NCI-H524 (cell line): Measurements from ENCODE around the gene FBXL20.
"Not testable (repeated sequence)": the region's sequence is repeated elsewhere in the genome, so short reads cannot be mapped to it uniquely, and the experiment has no call there.

Source experiments
- DNase-seq, 2 experiments: peaks; one replicate each; lab custom pipeline; 2025; lab: John Stamatoyannopoulos, UW

FBXL20 gene

GRCh38 chr17:39251997-39252396 is 149.4 kb downstream of the FBXL20 start:
- no peak for DNase-seq

DNA sequence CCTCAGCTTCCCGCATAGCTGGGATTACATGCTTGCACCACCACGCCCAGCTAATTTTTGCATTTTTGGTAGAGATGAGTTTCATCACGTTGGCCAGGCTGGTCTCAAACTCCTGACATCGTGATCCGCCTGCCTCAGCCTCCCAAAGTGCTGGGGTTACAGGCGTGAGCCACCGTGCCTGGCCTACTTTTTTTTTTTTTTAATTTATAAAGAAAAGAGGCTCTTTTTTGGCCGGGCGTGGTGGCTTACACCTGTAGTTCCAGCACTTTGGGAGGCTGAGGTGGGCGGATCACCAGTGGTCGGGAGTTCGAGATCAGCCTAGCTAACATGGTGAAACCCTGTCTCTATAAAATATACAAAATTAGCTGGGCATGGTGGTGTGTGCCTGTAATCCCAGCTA is 151.3 kb downstream of the FBXL20 start:
- not testable (repeated sequence) for DNase-seq

GRCh38 chr17:39246274-39246673 is 155.2 kb downstream of the FBXL20 start:
- peak in 1 of 2 experiments; percentile 29 for DNase-seq

- peak; percentile 66 to 88 for DNase-seq
Observed at GRCh38 chr17:39244600-39245570, 156.5 kb downstream of the FBXL20 start.

- no peak for DNase-seq
Observed at GRCh38 chr17:39244016-39244599, 157.3 kb downstream of the FBXL20 start.

- DNase-seq: no peak
Observed at GRCh38 chr17:39243155-39243554, 158.3 kb downstream of the FBXL20 start.

- DNase-seq: no peak
Observed at GRCh38 chr17:39240631-39241030, 160.8 kb downstream of the FBXL20 start.

DNA sequence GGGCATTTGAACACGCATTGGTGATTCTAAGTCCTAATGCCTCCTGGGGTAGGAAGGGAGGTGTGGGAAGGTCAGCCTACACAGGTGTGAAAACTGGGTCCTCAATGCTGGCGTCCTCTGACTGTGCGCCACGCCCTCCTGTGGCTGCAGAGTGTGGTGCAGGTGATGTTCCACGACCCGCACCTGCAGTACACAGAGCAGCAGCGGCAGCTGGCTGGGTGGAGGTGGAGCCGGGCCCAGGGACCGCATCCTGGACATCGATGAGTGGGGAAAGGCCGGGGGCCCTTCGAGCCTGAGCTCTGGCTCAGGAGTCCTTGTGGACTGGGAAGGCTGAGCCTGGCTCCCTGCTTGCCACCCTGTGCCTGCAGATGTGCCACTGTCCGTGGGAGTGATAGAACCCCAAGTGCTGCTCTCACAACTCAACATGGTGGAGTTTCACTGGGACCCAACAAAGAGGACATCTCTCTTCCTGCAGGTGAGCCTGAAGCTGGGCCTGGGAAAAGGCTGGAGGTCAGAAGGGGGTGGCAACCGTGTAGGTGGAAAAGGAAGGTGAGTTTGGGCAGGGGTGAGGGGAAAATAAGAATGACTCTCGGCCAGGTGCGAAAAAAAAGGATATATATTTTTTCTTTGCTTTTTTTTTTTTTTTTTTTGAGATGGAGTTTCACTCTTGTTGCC is 161.6 kb downstream of the FBXL20 start:
- DNase-seq: peak; percentile 27 to 72

DNA sequence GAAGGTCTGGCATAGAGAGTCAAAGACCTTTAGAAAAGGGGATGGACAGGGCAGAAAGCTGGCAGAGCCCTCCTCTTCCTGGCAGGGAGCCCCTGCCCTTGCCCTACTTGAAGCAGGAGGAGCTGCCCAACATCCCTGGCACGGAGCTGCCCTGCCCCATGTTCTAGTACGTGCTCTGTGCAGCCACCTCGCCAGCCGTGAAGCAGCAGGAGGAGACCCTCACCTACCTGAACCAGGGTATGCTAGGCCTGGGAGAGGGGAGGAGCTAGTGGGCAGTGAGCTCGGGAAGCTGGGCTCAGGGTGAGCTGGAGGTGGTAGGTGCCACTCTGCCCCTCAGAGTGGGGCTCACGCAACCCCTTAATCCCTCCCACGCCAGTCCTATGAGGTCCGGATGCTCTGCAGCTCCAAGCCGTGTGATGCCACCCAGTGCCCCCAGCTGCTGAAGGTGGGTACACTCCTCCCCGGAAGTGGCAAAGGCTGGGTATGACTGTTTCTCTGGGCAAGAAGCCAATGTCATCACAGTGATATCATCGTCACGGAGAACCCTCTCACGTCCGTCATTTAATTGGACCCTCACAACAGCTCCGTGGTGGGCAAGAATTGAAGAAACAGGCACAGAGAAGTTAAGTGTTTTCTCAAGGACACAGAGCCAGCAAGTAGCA is 163.0 kb downstream of the FBXL20 start:
- no peak for DNase-seq

DNA sequence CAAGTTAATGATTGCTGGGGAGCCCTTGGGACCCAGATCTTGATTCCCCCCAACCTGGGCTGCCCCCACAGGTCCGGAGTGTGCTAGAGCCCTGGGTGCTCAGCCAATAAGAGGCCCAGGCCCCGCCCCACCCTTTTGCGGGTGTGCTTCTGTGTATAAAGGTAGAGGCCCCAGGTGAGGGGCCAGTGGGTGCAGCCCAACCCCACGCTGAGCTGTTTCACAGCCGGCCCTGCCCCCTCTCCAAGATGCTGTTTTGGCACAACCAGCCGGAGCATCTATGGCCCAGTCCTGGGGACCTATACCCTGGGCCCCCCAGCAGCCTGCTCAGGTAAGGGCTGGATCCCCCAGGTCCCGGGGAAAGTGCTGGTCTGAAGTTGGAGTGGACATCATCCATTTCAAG is 163.8 kb downstream of the FBXL20 start:
- DNase-seq: no peak

- no peak for DNase-seq
Observed at GRCh38 chr17:39236981-39237441, 164.4 kb downstream of the FBXL20 start.

DNA sequence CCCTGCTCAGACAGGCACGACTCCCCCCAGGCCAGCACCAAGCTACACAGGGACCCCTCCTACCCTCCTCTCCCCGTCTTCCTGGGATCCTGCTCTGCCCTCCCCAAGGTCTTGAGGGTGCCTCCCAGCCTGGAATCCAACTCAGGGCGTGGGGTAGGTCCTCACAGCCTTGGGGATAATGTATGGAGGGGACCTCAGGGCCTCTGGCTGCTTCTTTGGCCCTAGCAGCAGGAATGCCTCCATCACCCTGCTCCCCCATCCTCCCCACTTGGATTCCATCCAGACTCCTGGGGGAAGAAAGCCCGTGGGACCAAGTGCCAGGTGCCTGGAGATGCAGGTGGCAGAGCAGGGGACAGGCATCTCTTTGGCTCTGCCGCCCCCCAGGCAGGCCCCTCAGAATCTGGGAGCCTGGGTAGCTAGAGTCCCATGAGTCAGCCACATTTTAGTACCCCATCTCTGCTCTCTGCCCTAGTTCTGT is 164.9 kb downstream of the FBXL20 start:
- peak in 1 of 2 experiments; percentile 36 for DNase-seq

- DNase-seq: peak; percentile 96 to 99
Observed at GRCh38 chr17:39235555-39236449, 165.6 kb downstream of the FBXL20 start.

GRCh38 chr17:39231591-39232551 is 169.6 kb downstream of the FBXL20 start:
- peak; percentile 76 to 92 for DNase-seq

DNA sequence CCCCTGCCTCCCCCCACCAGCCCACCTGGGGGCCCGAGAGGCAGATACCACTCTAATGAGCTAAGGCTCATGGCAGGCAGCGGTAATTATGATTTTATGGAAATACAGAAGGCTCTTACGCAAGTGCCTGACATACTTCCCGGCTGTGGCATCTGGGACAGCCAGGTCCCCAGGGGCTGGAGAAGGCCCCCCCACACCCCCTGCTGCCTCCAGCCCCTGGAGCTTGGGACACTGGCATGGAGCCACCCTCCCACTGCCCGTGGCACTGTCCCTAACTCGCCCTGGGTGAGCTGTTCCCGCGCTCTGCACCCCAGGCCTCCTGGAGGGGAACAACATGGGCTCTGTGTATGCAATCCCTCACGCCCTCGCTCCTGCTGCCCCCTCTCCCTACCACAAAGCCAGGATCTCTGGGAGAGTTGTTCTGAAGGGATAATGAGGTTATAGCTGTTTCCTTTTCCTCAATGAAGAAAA is 170.3 kb downstream of the FBXL20 start:
- DNase-seq: peak; percentile 51 to 73

- DNase-seq: no peak
Observed at GRCh38 chr17:39230361-39230760, 171.1 kb downstream of the FBXL20 start.

GRCh38 chr17:39229274-39229913 is 172.0 kb downstream of the FBXL20 start:
- no peak for DNase-seq

DNA sequence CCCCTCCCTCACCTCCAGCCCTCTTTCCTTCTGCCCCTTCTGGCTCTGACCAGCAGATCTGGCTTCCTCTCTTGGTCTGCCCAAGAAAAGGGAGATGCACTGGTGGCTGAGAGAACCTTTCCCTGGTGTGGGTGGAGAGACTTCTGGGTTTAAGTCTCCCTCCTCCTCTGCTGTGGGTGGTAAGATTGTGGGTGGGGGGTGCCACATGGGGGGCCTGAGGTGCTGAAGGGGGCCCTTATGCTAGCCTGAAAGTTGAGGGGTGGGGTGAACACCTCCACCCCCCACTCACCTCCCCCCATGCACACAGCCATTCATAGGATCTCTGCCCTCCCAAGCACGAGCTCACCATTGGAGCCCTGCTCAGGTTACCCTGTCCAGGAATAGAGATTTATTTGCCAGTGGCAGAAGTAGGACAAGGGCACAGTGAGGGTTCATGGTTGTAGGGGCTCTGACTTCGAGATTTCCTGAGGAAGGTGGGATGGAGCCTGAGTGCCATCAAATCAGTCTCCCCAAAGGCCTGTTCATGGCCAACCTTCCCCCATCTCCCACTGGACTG is 174.0 kb downstream of the FBXL20 start:
- no peak for DNase-seq
